ENCODE data around the gene ARHGEF19.
A peak's percentile ranks its signal among the peaks of the same experiment; 100 is the strongest.

ARHGEF19 gene

DNA sequence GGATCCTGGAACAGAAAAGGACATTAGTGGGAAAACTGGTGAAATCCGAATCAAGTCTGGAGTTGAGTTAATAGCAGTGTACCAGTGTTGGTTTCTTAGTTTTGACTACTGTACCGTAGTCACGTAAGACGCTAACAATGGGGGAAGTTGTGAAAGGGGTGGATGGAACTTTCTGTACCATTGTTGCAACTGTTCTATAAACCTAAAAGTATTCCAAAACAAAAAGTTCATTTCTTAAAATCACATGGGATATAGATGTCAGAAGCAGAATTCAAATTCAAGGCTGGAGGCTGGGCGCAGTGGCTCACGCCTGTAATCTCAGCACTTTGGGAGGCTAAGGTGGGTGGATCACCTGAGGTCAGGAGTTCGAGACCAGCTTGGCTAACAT, 16.9 kb downstream of the ARHGEF19 start:
- TF ChIP-seq, protein P1, sequence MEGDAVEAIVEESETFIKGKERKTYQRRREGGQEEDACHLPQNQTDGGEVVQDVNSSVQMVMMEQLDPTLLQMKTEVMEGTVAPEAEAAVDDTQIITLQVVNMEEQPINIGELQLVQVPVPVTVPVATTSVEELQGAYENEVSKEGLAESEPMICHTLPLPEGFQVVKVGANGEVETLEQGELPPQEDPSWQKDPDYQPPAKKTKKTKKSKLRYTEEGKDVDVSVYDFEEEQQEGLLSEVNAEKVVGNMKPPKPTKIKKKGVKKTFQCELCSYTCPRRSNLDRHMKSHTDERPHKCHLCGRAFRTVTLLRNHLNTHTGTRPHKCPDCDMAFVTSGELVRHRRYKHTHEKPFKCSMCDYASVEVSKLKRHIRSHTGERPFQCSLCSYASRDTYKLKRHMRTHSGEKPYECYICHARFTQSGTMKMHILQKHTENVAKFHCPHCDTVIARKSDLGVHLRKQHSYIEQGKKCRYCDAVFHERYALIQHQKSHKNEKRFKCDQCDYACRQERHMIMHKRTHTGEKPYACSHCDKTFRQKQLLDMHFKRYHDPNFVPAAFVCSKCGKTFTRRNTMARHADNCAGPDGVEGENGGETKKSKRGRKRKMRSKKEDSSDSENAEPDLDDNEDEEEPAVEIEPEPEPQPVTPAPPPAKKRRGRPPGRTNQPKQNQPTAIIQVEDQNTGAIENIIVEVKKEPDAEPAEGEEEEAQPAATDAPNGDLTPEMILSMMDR (IDR thresholded peaks at IDR 0.05; ENCODE audit: low read depth, low read length, missing control alignments) = no peak
- DNase-seq (ENCODE audit: low read depth) = no peak
- H3K4me3 ChIP-seq (ENCODE audit: low read depth, low read length) = no peak overlapping the region

DNA sequence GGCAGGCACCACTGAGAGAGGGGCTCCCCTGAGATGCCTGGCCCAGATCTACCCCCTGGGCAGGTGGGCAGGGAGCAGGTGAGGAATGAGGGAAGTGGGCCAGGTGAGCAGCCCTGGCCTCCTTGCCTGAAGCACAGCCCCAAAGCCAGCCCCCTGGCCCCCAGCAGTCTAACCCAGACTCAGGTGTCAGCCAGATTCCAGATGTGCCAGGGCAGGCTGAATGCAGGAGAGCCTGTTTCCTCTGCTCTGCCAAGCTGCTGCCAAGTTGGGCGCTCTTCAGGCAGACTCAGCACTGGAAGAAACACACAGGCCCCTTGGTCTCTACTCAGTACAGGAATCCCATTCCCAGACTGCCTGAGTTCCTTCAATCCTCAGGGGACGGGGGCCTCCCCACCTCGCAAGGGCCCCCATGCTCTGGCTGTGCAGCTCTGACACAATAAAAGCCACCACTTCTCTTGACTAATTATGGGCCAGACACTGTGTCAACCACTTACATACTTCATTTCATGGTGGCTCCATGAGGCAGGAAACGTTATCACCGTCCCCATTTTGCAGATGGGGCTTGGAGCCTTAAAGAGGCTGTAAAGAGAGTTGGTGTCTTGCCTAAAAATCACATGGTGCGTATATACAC, 20.4 kb downstream of the ARHGEF19 start:
- TF ChIP-seq, protein P1 (IDR thresholded peaks at IDR 0.05; ENCODE audit: low read depth, low read length, missing control alignments) = no peak
- no peak for DNase-seq (ENCODE audit: low read depth)
- no peak overlapping the region for H3K4me3 ChIP-seq (ENCODE audit: low read depth, low read length)

DNA sequence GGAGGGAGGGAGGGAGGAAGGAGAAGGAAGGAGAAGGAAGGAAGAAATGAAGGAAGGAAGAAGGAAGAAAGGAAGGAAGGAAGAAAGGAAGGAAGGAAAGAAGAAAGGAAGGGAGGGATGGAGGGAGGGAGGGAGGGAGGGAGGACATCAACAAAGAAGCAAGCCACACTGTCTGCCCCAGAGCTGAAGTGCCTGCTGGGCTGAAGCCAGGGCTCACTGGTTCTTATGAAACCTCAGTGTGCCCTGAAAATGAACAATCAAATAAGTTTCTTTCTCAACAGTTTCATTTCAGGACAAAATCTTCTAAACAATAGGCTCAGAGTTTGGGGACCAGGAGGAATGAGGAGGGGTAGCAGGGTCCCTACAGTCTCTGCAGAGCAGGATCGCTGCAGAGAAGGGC, 21.1 kb downstream of the ARHGEF19 start:
- DNase-seq (ENCODE audit: low read depth) = no peak
- TF ChIP-seq, protein P1 (IDR thresholded peaks at IDR 0.05; ENCODE audit: low read depth, low read length, missing control alignments) = no peak
- no peak overlapping the region for H3K4me3 ChIP-seq (ENCODE audit: low read depth, low read length)

GRCh38 chr1:16189921-16190621, 22.4 kb downstream of the ARHGEF19 start:
- no peak for DNase-seq (ENCODE audit: low read depth)
- TF ChIP-seq, protein P1 (IDR thresholded peaks at IDR 0.05; ENCODE audit: low read depth, low read length, missing control alignments) = no peak
- no peak overlapping the region for H3K4me3 ChIP-seq (ENCODE audit: low read depth, low read length)

DNA sequence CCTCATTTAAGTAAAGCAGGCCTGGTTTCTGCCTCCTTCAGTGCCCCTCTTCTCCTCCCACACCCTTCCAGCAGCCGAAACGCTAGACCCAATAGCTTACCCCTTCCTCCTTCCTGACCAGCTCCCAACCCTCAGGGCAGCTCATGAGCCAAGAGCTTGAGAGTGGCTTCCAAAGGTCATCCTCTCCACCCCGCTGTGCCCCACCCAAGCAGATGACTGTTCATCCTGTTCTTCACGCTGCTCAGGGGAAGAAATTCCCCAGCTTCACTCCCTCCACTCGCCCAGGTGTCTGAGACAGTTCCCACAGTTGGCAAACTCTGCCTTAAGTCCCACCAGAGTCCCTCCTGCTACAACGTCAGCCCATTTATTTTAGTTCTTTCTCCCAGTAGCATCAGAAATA, 23.4 kb downstream of the ARHGEF19 start:
- no peak for DNase-seq (ENCODE audit: low read depth)
- TF ChIP-seq, protein P1 (IDR thresholded peaks at IDR 0.05; ENCODE audit: low read depth, low read length, missing control alignments) = no peak
- no peak overlapping the region for H3K4me3 ChIP-seq (ENCODE audit: low read depth, low read length)

- no peak for DNase-seq (ENCODE audit: low read depth)
- TF ChIP-seq, protein P1 (IDR thresholded peaks at IDR 0.05; ENCODE audit: low read depth, low read length, missing control alignments) = peak; percentile 98
- no peak overlapping the region for H3K4me3 ChIP-seq (ENCODE audit: low read depth, low read length)
Observed at GRCh38 chr1:16187748-16188401, 24.6 kb downstream of the ARHGEF19 start.
